GM18511 (cell line): Measurements from ENCODE around the gene ZMIZ1.

Source experiments
- ATAC-seq: cut with Tn5 transposase; IDR thresholded peaks from one replicate; pipeline ENCODE4 v1.9.1; 2021; ENCODE audit warnings: mild to moderate bottlenecking, moderate library complexity; ENCODE audit not compliant: unreplicated experiment

ZMIZ1 gene

GRCh38 chr10:79344502-79345195, 275.9 kb downstream of the ZMIZ1 start:
- ATAC-seq, result no peak

GRCh38 chr10:79345241-79346011, 276.7 kb downstream of the ZMIZ1 start:
- no peak for ATAC-seq

- no peak for ATAC-seq
Measured at GRCh38 chr10:79346012-79346340, 277.2 kb downstream of the ZMIZ1 start.

GRCh38 chr10:79346388-79347225, 277.8 kb downstream of the ZMIZ1 start:
- ATAC-seq, result no peak

- peak; percentile 81 for ATAC-seq
Measured at GRCh38 chr10:79347226-79347893, 278.6 kb downstream of the ZMIZ1 start, which contains the start of gene PPIF. PPIF (plus strand) TSS chr10:79347469; CDS start chr10:79347549, 80 bp downstream.

- ATAC-seq, result peak; percentile 83
Measured at GRCh38 chr10:79347894-79348639, 279.3 kb downstream of the ZMIZ1 start.

GRCh38 chr10:79348640-79348988, 279.8 kb downstream of the ZMIZ1 start:
- no peak for ATAC-seq

GRCh38 chr10:79349072-79349491, 280.3 kb downstream of the ZMIZ1 start:
- ATAC-seq, result no peak

- no peak for ATAC-seq
Measured at GRCh38 chr10:79349766-79350406, 281.1 kb downstream of the ZMIZ1 start.

GRCh38 chr10:79350407-79351154, 281.8 kb downstream of the ZMIZ1 start:
- no peak for ATAC-seq

- ATAC-seq, result no peak
Measured at GRCh38 chr10:79351332-79351731, 282.6 kb downstream of the ZMIZ1 start.

GRCh38 chr10:79352035-79352877, 283.5 kb downstream of the ZMIZ1 start:
- ATAC-seq, result no peak

GRCh38 chr10:79353000-79353406, 284.2 kb downstream of the ZMIZ1 start:
- no peak for ATAC-seq

- no peak for ATAC-seq
Measured at GRCh38 chr10:79353726-79354125, 285.0 kb downstream of the ZMIZ1 start.

- no peak for ATAC-seq
Measured at GRCh38 chr10:79354141-79354540, 285.4 kb downstream of the ZMIZ1 start.

- ATAC-seq, result no peak
Measured at GRCh38 chr10:79354615-79355014, 285.8 kb downstream of the ZMIZ1 start.

- ATAC-seq, result no peak
Measured at GRCh38 chr10:79355420-79356017, 286.8 kb downstream of the ZMIZ1 start.

- ATAC-seq, result no peak
Measured at GRCh38 chr10:79356104-79356503, 287.3 kb downstream of the ZMIZ1 start.
